GM20000 (cell line): ENCODE data around the gene PTRH2.
A peak's percentile ranks its signal among the peaks of the same experiment; 100 is the strongest.

Experiments
- DNase-seq: peaks from one replicate; pipeline ENCODE4 v3.0.0; 2012; ENCODE audit warnings: low spot score
- CTCF ChIP-seq: IDR thresholded peaks from 2 replicates; pipeline ENCODE4 v1.5.1; 2012; ENCODE audit warnings: mild to moderate bottlenecking, control low read depth; ENCODE audit errors: extremely low read depth, missing control alignments

Gene PTRH2

GRCh38 chr17:59751955-59752413 is 44.8 kb upstream of the PTRH2 start:
- TF ChIP-seq CTCF, result no peak
- peak; percentile 19 for DNase-seq

GRCh38 chr17:59748591-59748990 is 41.4 kb upstream of the PTRH2 start:
- no peak for TF ChIP-seq CTCF

GRCh38 chr17:59746849-59747445 is 39.7 kb upstream of the PTRH2 start:
- TF ChIP-seq CTCF, result peak; percentile 26
- DNase-seq, result peak; percentile 26

More at GRCh38 chr17:59748591-59748990, 41.4 kb upstream of the PTRH2 start:
- no peak for DNase-seq

- no peak for TF ChIP-seq CTCF
- DNase-seq, result no peak
These were observed 37.8 kb upstream of the PTRH2 start for GRCh38 chr17:59745040-59745439.

GRCh38 chr17:59743842-59744241 is 36.6 kb upstream of the PTRH2 start:
- DNase-seq, result no peak

GRCh38 chr17:59737324-59737723 is 30.1 kb upstream of the PTRH2 start:
- TF ChIP-seq CTCF, result no peak

More at GRCh38 chr17:59743842-59744241, 36.6 kb upstream of the PTRH2 start:
- no peak for TF ChIP-seq CTCF

GRCh38 chr17:59734226-59734625 is 27.0 kb upstream of the PTRH2 start:
- DNase-seq, result no peak
- no peak for TF ChIP-seq CTCF

More at GRCh38 chr17:59737324-59737723, 30.1 kb upstream of the PTRH2 start:
- no peak for DNase-seq
